PC-3 (cell line): ENCODE measurements around the gene HDLBP.

ENCODE experiments used
- EZH2 ChIP-seq: fragments of 300-600 bp; sonication (generic); IDR thresholded peaks from one replicate; pipeline ENCODE4 v1.6.1; 2017; ENCODE audit warnings: antibody characterized with exemption, mild to moderate bottlenecking, low read length; ENCODE audit not compliant: unreplicated experiment
- EZH2phosphoT487 ChIP-seq: fragments of 300-600 bp; sonication (generic); IDR thresholded peaks from 2 replicates; pipeline ENCODE4 v1.6.1; 2018; ENCODE audit warnings: mild to moderate bottlenecking, antibody characterized with exemption, low read length, borderline replicate concordance
- TF ChIP-seq, protein P1 (sequence below): fragments of 300-600 bp; sonication (generic); conservative IDR thresholded peaks from 2 replicates; pipeline ENCODE4 v1.5.1; 2017; ENCODE audit warnings: antibody characterized with exemption, low read depth, mild to moderate bottlenecking, low read length

DNA sequence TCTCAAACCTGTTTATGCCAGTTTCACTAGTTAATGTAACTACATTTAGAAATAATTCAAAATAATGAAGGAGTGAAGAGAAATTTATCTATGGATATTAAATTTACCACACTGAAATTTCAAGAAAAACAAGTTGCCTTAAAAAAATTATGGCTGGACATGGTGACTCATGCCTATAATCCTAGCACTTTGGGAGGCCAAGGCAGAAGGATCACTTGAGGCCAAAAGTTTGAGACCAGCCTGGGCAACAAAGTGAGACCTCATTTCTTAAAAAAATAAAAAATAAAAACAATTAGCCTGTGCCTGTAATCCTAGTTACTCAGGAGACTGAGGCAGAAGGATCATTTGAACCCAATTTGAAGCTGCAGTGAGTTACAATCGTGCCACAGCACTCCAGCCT, 29.9 kb downstream of the HDLBP start:
- TF ChIP-seq EZH2: no peak
- TF ChIP-seq, protein P1, sequence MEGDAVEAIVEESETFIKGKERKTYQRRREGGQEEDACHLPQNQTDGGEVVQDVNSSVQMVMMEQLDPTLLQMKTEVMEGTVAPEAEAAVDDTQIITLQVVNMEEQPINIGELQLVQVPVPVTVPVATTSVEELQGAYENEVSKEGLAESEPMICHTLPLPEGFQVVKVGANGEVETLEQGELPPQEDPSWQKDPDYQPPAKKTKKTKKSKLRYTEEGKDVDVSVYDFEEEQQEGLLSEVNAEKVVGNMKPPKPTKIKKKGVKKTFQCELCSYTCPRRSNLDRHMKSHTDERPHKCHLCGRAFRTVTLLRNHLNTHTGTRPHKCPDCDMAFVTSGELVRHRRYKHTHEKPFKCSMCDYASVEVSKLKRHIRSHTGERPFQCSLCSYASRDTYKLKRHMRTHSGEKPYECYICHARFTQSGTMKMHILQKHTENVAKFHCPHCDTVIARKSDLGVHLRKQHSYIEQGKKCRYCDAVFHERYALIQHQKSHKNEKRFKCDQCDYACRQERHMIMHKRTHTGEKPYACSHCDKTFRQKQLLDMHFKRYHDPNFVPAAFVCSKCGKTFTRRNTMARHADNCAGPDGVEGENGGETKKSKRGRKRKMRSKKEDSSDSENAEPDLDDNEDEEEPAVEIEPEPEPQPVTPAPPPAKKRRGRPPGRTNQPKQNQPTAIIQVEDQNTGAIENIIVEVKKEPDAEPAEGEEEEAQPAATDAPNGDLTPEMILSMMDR: no peak
- no peak for TF ChIP-seq EZH2phosphoT487
